Calu3 (cell line): ENCODE results near the gene C5orf58. TPM values are rescaled to one million over a fixed set of nuclear protein-coding genes. Genes with fewer than 3 reads are reported as not detected.

ENCODE experiments used
- BruUV-seq: library from RNA; stranded (reverse); fragments of 400-500 nt; replicated peaks from 2 replicates; lab custom pipeline; 2021; lab: Mats Ljungman, UMichigan
- CTCF ChIA-PET: fragments of 300-600 bp; sonication (Branson Sonifier 250); formaldehyde crosslinking; loops from one replicate; lab custom pipeline; 2022; ENCODE audit warnings: antibody characterized with exemption; lab: Charles Lee
- DNase-seq: peaks from one replicate; pipeline ENCODE4 v3.0.0; 2022
- H3K27ac Mint-ChIP-seq: one replicate; pipeline ENCODE4 v1.8.0; 2022; ENCODE audit warnings: mixed read lengths; ENCODE audit not compliant: unreplicated experiment
- H3K27me3 Mint-ChIP-seq: one replicate; pipeline ENCODE4 v1.8.0; 2022; ENCODE audit warnings: mixed read lengths; ENCODE audit not compliant: unreplicated experiment
- H3K36me3 Mint-ChIP-seq: one replicate; pipeline ENCODE4 v1.8.0; 2022; ENCODE audit warnings: mild to moderate bottlenecking, moderate library complexity, mixed read lengths; ENCODE audit not compliant: insufficient read depth, unreplicated experiment
- H3K4me1 Mint-ChIP-seq: one replicate; pipeline ENCODE4 v1.8.0; 2022; ENCODE audit warnings: mild to moderate bottlenecking, low read depth, mixed read lengths; ENCODE audit not compliant: unreplicated experiment
- H3K4me3 Mint-ChIP-seq: one replicate; pipeline ENCODE4 v1.8.0; 2022; ENCODE audit warnings: mild to moderate bottlenecking, low read depth, moderate library complexity, mixed read lengths; ENCODE audit not compliant: unreplicated experiment
- H3K9me3 Mint-ChIP-seq: one replicate; pipeline ENCODE4 v1.8.0; 2022; ENCODE audit warnings: low read depth, mixed read lengths; ENCODE audit not compliant: unreplicated experiment
- intact Hi-C: fragments of 100-400 bp; cut with micrococcal nuclease; formaldehyde crosslinking; loops from one replicate; pipeline ENCODE4 v1.10.0; 2022; ENCODE audit not compliant: unreplicated experiment
- total RNA-seq: library from RNA; stranded (reverse); gene quantifications from 2 replicates; pipeline ENCODE4 v1.2.3, GENCODE V29; 2022
- TF ChIP-seq, protein P1 (sequence below): fragments of 200-600 bp; IDR thresholded peaks from one replicate; pipeline ENCODE4 v1.8.0; 2022; ENCODE audit warnings: antibody characterized with exemption; ENCODE audit not compliant: unreplicated experiment

C5orf58 gene
- total RNA-seq, 1 experiment from 2014 or later = not detected

DNA sequence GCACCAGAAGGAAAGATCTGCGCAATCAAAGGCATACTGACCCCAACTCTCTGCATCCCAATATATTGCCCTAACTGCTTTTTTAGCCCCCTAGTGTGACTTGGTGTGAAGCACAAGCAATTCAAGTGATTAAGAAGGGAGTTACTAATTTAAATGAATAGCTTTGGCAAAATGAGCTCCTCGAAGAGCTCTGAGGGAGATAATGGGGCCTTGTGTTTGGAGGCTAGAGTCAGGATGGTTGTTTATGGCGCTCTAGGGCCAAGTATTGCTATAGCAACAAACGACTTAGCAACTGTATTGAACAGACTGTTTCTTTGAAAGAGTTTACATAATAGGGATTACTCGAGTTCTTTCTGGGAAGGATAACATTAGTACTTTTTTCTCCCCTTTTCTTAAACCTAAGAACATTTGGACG lies 11.5 kb upstream of the C5orf58 start:
- Mint-ChIP-seq H3K9me3 (no peaks in the 10 kb centered on the region), H3K27me3 (peaks cover 17% of the 10 kb centered on the region), H3K36me3 (no peaks in the 10 kb centered on the region), H3K4me1 (no peaks in the 10 kb centered on the region), H3K4me3 (no peak overlapping the region), H3K27ac (no peak overlapping the region)
- DNase-seq = no peak
- intact Hi-C loops = no loop called here
- BruUV-seq = no TSS peak
- TF ChIP-seq, protein P1, sequence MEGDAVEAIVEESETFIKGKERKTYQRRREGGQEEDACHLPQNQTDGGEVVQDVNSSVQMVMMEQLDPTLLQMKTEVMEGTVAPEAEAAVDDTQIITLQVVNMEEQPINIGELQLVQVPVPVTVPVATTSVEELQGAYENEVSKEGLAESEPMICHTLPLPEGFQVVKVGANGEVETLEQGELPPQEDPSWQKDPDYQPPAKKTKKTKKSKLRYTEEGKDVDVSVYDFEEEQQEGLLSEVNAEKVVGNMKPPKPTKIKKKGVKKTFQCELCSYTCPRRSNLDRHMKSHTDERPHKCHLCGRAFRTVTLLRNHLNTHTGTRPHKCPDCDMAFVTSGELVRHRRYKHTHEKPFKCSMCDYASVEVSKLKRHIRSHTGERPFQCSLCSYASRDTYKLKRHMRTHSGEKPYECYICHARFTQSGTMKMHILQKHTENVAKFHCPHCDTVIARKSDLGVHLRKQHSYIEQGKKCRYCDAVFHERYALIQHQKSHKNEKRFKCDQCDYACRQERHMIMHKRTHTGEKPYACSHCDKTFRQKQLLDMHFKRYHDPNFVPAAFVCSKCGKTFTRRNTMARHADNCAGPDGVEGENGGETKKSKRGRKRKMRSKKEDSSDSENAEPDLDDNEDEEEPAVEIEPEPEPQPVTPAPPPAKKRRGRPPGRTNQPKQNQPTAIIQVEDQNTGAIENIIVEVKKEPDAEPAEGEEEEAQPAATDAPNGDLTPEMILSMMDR = peak; percentile 50
- CTCF ChIA-PET = interaction anchor here (0.6 kb wide), 1 partner anchor 1088 kb away, joined by 3 read pairs; the partner anchor contains the start of gene TLX3

DNA sequence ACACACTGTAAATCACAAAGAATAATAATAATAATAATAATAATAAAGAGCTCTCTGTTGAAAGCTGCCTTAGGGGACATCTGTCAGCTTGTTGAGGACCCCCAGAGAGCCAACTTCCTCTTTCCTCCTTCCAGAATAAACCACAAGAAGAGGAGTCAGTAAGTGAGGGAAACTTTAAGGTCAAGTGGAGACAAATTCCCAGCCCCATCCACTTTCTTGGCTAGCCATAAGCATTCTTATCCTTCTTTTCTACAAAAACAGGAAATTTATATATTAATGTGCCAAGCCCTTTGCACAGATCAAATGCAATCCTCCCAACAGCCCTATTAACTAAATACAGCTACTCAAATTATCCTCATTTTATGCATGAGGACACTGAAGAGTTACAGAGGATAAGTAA lies 9.4 kb upstream of the C5orf58 start:
- peaks cover 17% of the 10 kb centered on the region for H3K27me3 Mint-ChIP-seq
- H3K36me3 Mint-ChIP-seq = no peaks in the 10 kb centered on the region
- CTCF ChIA-PET = no interaction called here
- no peaks in the 10 kb centered on the region for H3K9me3 Mint-ChIP-seq
- TF ChIP-seq, protein P1 = no peak
- H3K4me3 Mint-ChIP-seq = no peak overlapping the region
- BruUV-seq = no TSS peak
- no peak for DNase-seq
- no peaks in the 10 kb centered on the region for H3K4me1 Mint-ChIP-seq
- intact Hi-C loops = no loop called here
- H3K27ac Mint-ChIP-seq = no peak overlapping the region

DNA sequence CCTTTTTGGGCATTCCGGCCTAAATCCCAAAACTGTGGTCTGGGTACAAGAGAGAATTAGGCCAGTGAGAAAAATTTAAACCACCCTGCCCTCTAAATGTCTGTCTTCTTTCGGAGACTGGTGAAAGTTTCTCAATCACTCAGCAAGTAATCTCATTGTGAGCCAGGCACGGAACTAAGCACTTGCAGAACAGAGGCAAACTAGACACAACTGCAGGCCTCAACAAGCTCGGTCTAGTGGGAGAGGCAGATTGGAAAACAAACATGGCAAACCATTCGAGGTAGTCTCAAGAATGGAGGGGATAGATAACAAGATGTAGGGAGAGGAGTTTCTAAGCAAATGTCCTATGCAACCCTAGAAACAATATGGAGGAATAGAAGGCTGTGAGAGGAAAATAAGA lies 8.9 kb upstream of the C5orf58 start:
- TF ChIP-seq, protein P1 = no peak

DNA sequence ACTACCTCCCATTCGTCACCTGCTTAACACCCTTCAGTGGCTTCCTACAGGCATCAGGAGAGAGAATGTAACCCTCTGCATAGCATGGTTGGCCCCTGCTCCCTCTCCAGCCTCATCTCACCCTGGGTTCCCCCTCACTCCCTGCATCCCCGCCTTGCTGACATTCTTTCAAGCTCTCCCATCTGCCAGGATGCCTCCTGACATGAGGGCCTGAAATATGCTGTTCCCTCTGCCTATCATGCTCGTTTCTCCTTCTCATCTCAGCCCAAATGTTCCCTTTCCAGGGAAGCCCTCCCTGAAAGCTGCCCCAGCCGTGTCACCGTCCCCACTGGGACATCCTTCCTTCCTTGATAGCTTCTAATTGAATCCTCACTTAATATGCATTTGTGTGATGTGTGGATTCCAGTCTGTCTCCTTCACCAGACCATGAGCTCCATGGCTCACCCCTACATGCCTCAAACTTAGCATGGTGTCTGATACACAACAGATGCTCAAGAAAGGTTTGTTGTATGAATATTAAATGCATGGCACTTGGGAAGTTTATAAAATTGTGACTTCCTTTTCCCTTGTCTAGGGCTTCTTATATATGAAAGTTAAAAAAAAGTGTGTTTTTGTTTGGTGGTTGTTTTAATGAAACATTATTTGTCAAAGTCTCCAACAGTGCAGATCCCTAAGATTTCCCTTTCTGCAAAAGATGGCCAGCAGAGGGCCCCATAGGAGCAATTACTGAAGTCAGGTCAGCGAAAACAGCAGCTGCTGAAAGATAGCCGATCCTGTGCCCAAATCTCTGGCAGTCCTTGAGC lies 7.3 kb upstream of the C5orf58 start:
- TF ChIP-seq, protein P1 = peak; percentile 86
- H3K36me3 Mint-ChIP-seq = no peaks in the 10 kb centered on the region
- H3K27ac Mint-ChIP-seq = no peak overlapping the region
- CTCF ChIA-PET = interaction anchor here (0.9 to 3.7 kb wide), 9 partner anchors 9 to 408 kb away, joined by 3 to 26 read pairs (median 5); no protein-coding TSS in a partner anchor
- no peaks in the 10 kb centered on the region for H3K4me1 Mint-ChIP-seq
- peak; percentile 83 for DNase-seq
- no peaks in the 10 kb centered on the region for H3K9me3 Mint-ChIP-seq
- no peak overlapping the region for H3K4me3 Mint-ChIP-seq
- intact Hi-C loops = loop anchor here (1.0 to 5.0 kb wide), 4 partner anchors 42 to 397 kb away; no protein-coding TSS in a partner anchor
- no TSS peak for BruUV-seq
- peaks cover 17% of the 10 kb centered on the region for H3K27me3 Mint-ChIP-seq

More for the DNA sequence above, 8.9 kb upstream of the C5orf58 start:
- Mint-ChIP-seq H3K27me3 (peaks cover 17% of the 10 kb centered on the region), H3K4me3 (no peak overlapping the region), H3K27ac (no peak overlapping the region), H3K4me1 (no peaks in the 10 kb centered on the region), H3K36me3 (no peaks in the 10 kb centered on the region), H3K9me3 (no peaks in the 10 kb centered on the region)
- no TSS peak for BruUV-seq
- CTCF ChIA-PET = no interaction called here
- no peak for DNase-seq
- intact Hi-C loops = no loop called here
